Ishikawa (cell line): ENCODE data around the gene RAI14.

Experiments
- CEBPB ChIP-seq: IDR thresholded peaks from 2 replicates; pipeline ENCODE4 v1.6.1; 2012
- CREB1 ChIP-seq: IDR thresholded peaks from 2 replicates; pipeline ENCODE4 v1.6.1; 2012; ENCODE audit warnings: low read depth
- EGR1 ChIP-seq: IDR thresholded peaks from 2 replicates; pipeline ENCODE4 v1.6.1; 2012
- EP300 ChIP-seq: IDR thresholded peaks from 2 replicates; pipeline ENCODE4 v1.6.1; 2012; ENCODE audit warnings: borderline replicate concordance
- FOXM1 ChIP-seq: IDR thresholded peaks from 2 replicates; pipeline ENCODE4 v1.6.1; 2012; ENCODE audit warnings: low read depth, borderline replicate concordance
- MAX ChIP-seq: IDR thresholded peaks from 2 replicates; pipeline ENCODE4 v1.6.1; 2012
- NFIC ChIP-seq: IDR thresholded peaks from 2 replicates; pipeline ENCODE4 v1.6.1; 2012
- RAD21 ChIP-seq: IDR thresholded peaks from 2 replicates; pipeline ENCODE4 v1.6.1; 2012; ENCODE audit warnings: low read depth
- TAF1 ChIP-seq: IDR thresholded peaks from 2 replicates; pipeline ENCODE4 v1.6.1; 2012; ENCODE audit warnings: low read depth, mild to moderate bottlenecking
- TCF12 ChIP-seq: IDR thresholded peaks from 2 replicates; pipeline ENCODE4 v1.6.1; 2012; ENCODE audit warnings: low read depth
- TEAD4 ChIP-seq: IDR thresholded peaks from 2 replicates; pipeline ENCODE4 v1.6.1; 2012
- YY1 ChIP-seq: IDR thresholded peaks from 2 replicates; pipeline ENCODE4 v1.6.1; 2012; ENCODE audit warnings: low read depth
- ZBTB7A ChIP-seq: IDR thresholded peaks from 2 replicates; pipeline ENCODE4 v1.6.1; 2012; ENCODE audit warnings: low read depth
- TF ChIP-seq, protein P1 (sequence below): IDR thresholded peaks from 2 replicates; pipeline ENCODE4 v1.6.1; 2012
- TF ChIP-seq, protein P2 (sequence below): IDR thresholded peaks from 2 replicates; pipeline ENCODE4 v1.6.1; 2012; ENCODE audit warnings: low read depth, mild to moderate bottlenecking

Gene RAI14

DNA sequence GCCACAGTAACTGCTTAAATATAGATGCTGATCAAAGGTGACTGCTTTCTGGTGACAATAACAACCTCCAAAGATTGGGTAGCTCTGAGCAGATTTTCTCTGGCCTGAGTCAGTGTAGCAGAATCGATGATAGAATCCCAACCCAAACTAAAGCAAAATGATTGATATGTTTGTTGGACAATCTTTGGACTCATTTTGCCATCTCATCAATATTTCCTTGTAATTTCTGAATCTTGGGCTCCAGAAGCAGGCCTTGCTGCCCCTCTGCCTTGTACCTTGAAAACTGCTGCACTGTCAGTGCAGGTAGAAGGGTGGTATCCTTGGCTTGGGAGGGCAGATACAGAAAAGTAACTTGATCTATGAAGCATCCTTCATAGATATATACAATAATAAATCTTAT is 201.8 kb downstream of the RAI14 start:
- TF ChIP-seq CEBPB (no peak), EP300 (no peak), TEAD4 (no peak), NFIC (no peak), RAD21 (no peak), ZBTB7A (no peak), YY1 (no peak)
- TF ChIP-seq, protein P1, sequence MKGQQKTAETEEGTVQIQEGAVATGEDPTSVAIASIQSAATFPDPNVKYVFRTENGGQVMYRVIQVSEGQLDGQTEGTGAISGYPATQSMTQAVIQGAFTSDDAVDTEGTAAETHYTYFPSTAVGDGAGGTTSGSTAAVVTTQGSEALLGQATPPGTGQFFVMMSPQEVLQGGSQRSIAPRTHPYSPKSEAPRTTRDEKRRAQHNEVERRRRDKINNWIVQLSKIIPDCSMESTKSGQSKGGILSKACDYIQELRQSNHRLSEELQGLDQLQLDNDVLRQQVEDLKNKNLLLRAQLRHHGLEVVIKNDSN, result no peak
- TF ChIP-seq, protein P2, sequence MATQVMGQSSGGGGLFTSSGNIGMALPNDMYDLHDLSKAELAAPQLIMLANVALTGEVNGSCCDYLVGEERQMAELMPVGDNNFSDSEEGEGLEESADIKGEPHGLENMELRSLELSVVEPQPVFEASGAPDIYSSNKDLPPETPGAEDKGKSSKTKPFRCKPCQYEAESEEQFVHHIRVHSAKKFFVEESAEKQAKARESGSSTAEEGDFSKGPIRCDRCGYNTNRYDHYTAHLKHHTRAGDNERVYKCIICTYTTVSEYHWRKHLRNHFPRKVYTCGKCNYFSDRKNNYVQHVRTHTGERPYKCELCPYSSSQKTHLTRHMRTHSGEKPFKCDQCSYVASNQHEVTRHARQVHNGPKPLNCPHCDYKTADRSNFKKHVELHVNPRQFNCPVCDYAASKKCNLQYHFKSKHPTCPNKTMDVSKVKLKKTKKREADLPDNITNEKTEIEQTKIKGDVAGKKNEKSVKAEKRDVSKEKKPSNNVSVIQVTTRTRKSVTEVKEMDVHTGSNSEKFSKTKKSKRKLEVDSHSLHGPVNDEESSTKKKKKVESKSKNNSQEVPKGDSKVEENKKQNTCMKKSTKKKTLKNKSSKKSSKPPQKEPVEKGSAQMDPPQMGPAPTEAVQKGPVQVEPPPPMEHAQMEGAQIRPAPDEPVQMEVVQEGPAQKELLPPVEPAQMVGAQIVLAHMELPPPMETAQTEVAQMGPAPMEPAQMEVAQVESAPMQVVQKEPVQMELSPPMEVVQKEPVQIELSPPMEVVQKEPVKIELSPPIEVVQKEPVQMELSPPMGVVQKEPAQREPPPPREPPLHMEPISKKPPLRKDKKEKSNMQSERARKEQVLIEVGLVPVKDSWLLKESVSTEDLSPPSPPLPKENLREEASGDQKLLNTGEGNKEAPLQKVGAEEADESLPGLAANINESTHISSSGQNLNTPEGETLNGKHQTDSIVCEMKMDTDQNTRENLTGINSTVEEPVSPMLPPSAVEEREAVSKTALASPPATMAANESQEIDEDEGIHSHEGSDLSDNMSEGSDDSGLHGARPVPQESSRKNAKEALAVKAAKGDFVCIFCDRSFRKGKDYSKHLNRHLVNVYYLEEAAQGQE, result no peak

- TF ChIP-seq TAF1 (no peak), CEBPB (0 out of 2 replicates have a peak, but pooled peaks have one; percentile 13)
These were observed 202.7 kb downstream of the RAI14 start for GRCh38 chr5:34858790-34859189.

DNA sequence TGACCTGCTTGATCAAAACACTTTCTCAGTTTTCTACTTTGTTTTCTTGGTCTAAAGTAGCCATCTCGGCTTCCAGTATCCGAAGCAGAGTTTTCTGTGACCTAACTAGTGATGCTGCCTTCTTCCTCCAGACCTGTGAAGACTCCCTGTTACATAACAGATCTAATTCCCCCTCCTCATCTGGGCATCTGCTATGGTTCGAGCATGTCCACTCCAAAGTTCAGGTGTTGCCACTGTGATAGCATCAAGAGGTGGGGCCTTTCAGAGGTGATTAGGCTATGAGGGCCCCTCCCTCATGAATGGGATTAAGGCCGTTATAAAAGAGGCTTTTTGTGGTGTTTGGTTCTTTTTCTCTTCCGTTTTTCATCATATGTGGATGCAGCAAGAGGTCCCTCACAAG is 203.1 kb downstream of the RAI14 start:
- TF ChIP-seq RAD21 (no peak), TEAD4 (no peak), NFIC (no peak), CEBPB (no peak), TAF1 (no peak), EGR1 (no peak), ZBTB7A (no peak), FOXM1 (no peak), CREB1 (no peak), MAX (no peak)
- TF ChIP-seq, protein P1, result no peak

DNA sequence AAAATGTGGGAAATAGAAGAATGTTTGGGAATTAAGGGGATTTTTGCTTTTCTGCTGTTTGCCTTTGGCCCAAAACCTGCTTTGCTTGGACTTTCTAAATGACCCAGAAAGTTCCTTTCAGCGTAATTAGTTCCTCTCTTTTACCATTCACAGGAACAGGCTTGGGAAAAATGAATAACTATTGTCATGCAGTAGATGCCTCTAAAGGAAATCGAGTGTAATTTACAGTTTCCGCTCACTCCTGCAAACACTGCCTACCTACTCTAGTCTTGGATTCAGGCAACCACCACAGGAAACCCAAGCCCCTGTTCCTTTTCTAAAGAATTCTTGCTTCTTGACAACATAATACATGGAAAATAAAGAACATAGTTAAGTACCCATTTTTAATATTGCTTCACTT is 207.8 kb downstream of the RAI14 start:
- no peak for TF ChIP-seq FOXM1
- no peak for TF ChIP-seq YY1
- no peak for TF ChIP-seq RAD21
- TF ChIP-seq, protein P1, result no peak
- no peak for TF ChIP-seq CEBPB
- TF ChIP-seq, protein P2, result no peak
- TF ChIP-seq TCF12, result no peak
- no peak for TF ChIP-seq EP300
- no peak for TF ChIP-seq EGR1

DNA sequence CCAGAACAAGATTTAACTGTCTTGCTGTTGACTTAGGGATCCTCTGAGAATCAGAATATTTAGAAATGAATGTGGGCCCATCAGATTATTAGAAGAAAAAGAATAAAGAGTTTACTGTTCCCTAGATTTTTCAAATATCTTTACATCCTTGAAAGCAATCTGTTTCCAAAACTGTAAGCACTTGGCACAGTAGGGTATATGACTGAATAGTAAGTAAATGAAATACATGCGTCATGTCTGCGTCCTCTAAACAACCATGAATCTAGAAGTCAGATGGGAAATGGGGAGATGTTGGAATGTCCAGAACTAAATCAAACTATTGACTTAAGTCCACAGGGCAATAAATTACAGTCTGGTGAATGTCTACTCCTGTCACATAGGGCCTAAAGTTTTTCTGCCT is 209.0 kb downstream of the RAI14 start:
- TF ChIP-seq TAF1, result no peak
- TF ChIP-seq TCF12, result no peak
- no peak for TF ChIP-seq ZBTB7A
- TF ChIP-seq NFIC, result no peak
- no peak for TF ChIP-seq TEAD4
- no peak for TF ChIP-seq CREB1
- no peak for TF ChIP-seq RAD21
- TF ChIP-seq, protein P1, result no peak
- no peak for TF ChIP-seq FOXM1
- TF ChIP-seq YY1, result no peak
- TF ChIP-seq MAX, result no peak
- TF ChIP-seq, protein P2, result no peak
- no peak for TF ChIP-seq CEBPB
- no peak for TF ChIP-seq EGR1
- no peak for TF ChIP-seq EP300
